GM19467 (cell line): Measurements from ENCODE around the gene MOB2.

ENCODE experiments used
- ATAC-seq: cut with Tn5 transposase; IDR thresholded peaks from one replicate; pipeline ENCODE4 v1.9.1; 2021; ENCODE audit warnings: mild to moderate bottlenecking, moderate library complexity; ENCODE audit not compliant: unreplicated experiment

Gene MOB2

DNA sequence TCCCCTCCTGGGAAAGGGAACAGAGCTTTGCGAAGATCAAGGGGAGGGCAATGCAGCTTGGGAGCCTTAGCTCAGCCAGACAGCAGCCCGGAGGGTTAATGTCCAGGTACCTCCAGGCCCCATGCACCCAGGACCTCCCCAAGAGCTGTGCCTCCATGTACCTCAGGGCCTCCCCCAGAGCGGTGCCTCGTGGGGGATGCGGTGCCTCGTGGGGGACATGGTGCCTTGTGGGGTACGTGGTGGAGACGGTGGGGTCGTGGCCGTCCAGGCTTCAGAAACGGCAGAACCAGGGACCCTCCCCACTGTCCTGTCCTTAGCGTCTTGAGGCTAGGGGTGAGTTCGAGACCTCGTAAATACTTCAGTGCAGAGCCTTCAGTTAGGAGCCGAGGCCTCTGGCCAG lies 63.6 kb downstream of the MOB2 start:
- no peak for ATAC-seq

DNA sequence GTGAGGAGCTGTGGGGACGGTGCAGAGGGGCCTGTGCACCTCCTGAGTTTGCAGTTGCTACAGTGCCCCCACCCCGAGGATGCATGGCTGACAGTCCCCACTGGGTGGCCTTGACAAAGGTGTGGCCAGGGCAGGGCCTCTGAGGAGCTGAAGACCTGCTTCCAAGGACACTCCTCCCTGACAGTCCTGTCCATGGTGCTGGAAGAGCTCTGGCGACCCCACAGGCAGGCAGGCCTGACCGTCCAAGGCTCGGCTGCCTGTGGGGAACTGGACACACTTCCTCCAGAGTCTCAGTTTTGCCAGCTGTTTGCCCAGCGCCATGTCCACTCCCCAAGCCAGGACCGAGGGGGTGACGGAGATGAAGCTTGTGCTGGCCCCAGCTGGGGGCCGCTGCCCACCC lies 64.1 kb downstream of the MOB2 start:
- ATAC-seq, result no peak

DNA sequence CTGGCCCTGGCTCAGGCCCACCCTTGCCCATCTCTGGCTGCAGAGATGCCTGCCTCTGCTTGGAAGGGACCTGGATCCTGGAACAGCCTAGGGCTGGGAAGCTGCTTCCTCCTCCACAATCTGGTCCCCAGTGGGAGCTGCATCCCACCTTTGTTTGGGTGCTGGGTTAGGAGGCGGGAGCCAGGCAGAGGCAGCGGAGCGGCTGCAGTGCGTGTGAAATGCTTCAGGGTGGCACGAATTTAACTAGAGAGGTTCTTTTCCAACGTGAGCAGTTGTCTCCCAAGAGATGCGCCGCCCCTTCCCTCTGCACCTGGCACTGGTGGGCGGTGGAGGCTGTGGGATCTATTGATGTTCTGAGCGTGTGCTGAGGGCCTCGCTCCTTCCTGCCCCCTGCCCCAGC lies 65.3 kb downstream of the MOB2 start:
- no peak for ATAC-seq

DNA sequence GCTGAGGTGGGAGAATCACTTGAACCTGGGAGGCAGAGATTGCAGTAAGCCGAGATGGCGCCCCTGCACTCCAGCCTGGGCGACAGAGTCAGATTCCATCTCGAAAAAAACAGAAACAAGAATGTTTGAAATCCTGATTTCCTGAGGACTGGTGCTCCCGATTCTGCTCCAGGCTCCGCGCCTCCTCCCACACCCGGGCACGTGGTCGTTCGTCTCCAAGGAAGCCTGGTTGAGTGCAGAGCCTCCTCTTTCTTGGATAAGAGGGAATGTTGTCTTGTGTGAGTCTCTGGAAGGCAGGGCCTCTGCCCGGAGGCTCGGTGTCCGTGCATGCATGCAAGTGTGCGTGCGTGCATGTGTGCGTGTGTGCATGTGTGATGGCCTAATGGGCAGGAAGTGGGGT lies 66.8 kb downstream of the MOB2 start:
- ATAC-seq, result no peak
